HepG2 (cell line): Measurements from ENCODE around the gene TUBG1. TPM values are rescaled to one million over a fixed set of nuclear protein-coding genes. Genes with fewer than 3 reads are reported as not detected.

Experiments
- ATF1 ChIP-seq: IDR thresholded peaks from 2 replicates; pipeline ENCODE4 v1.6.1; 2016; ENCODE audit warnings: mild to moderate bottlenecking, control low read depth
- CBX1 ChIP-seq: IDR thresholded peaks from one replicate; pipeline ENCODE4 v1.6.1; 2016; ENCODE audit warnings: antibody characterized with exemption, low read depth
- HOXA5 ChIP-seq: sonication (generic); formaldehyde crosslinking; IDR thresholded peaks from 2 replicates; pipeline ENCODE4 v1.4.0; 2020; ENCODE audit warnings: missing genetic modification reagents
- NR2F6 ChIP-seq, 2 experiments: IDR thresholded peaks; 2 replicates each; pipeline ENCODE4 v1.6.1; 2016; ENCODE audit warnings: antibody characterized with exemption in 1 of 2, mild to moderate bottlenecking in 1 of 2
- PITX1 ChIP-seq: sonication (generic); formaldehyde crosslinking; IDR thresholded peaks from 2 replicates; pipeline ENCODE4 v1.5.1; 2020; ENCODE audit warnings: mild to moderate bottlenecking, missing genetic modification reagents
- RBM22 ChIP-seq: fragments of 200-400 bp; formaldehyde crosslinking; optimal IDR thresholded peaks from 2 replicates; pipeline ENCODE3; 2017; ENCODE audit warnings: mild to moderate bottlenecking, low read length, moderate library complexity
- SMC3 ChIP-seq: IDR thresholded peaks from 2 replicates; pipeline ENCODE4 v1.6.1; 2011; ENCODE audit warnings: low read length, improper control_type of control experiment
- STAG1 ChIP-seq: sonication (generic); formaldehyde crosslinking; IDR thresholded peaks from 2 replicates; pipeline ENCODE4 v1.4.0; 2020; ENCODE audit warnings: missing genetic modification reagents
- SUZ12 ChIP-seq: fragments of 150-350 bp; IDR thresholded peaks from 2 replicates; pipeline ENCODE4 v1.6.1; 2014; ENCODE audit warnings: low read depth, low read length
- ZMYM4 ChIP-seq: sonication (generic); formaldehyde crosslinking; IDR thresholded peaks from 2 replicates; pipeline ENCODE4 v1.8.1; 2023; ENCODE audit warnings: mild to moderate bottlenecking, missing genetic modification reagents
- ZNF143 ChIP-seq: sonication (generic); formaldehyde crosslinking; IDR thresholded peaks from 2 replicates; pipeline ENCODE4 v1.4.0; 2020; ENCODE audit warnings: missing genetic modification reagents
- ZNF350 ChIP-seq: sonication (generic); formaldehyde crosslinking; IDR thresholded peaks from 2 replicates; pipeline ENCODE4 v1.4.0; 2020; ENCODE audit warnings: mild to moderate bottlenecking, low read depth, missing genetic modification reagents, borderline replicate concordance
- ZNF564 ChIP-seq: sonication (generic); formaldehyde crosslinking; IDR thresholded peaks from 2 replicates; pipeline ENCODE4 v1.8.1; 2023; ENCODE audit warnings: mild to moderate bottlenecking, missing genetic modification reagents
- ZNF629 ChIP-seq: sonication (generic); formaldehyde crosslinking; conservative IDR thresholded peaks from 2 replicates; pipeline ENCODE4 v1.5.0; 2020; ENCODE audit warnings: missing genetic modification reagents
- polyA plus RNA-seq, 8 experiments: library from polyadenylated mRNA; depleted of rRNA in 3 of 8; stranded (reverse) in 7 of 8; unstranded in 1 of 8; fragments of >200 nt; fragmentation: Illumina TruSeq in 4 of 8; extraction: Trizol in 4 of 8; gene quantifications; 2 replicates each; pipeline versions ENCODE4 v1.2.1 to v1.2.3, GENCODE V29; 2011 to 2016; ENCODE audit warnings: low read depth in 4 of 8, missing spikeins in 1 of 8, mixed read lengths in 1 of 8; ENCODE audit not compliant: insufficient read depth in 1 of 8
- total RNA-seq, 5 experiments: library from RNA; depleted of rRNA; stranded (reverse); fragments of >200 nt; fragmentation: Illumina TruSeq; extraction: Trizol; gene quantifications; 2 replicates each; pipeline ENCODE4 v1.2.3, GENCODE V29; 2016; ENCODE audit warnings: low read depth in 1 of 5
- TF ChIP-seq, protein P1 (sequence below): sonication (generic); formaldehyde crosslinking; IDR thresholded peaks from 2 replicates; pipeline ENCODE4 v1.4.0; 2020; ENCODE audit warnings: missing genetic modification reagents, mild to moderate bottlenecking, borderline replicate concordance
- TF ChIP-seq, protein P2 (sequence below): sonication (generic); formaldehyde crosslinking; IDR thresholded peaks from 2 replicates; pipeline ENCODE4 v1.5.1; 2020; ENCODE audit warnings: missing genetic modification reagents, mild to moderate bottlenecking, borderline replicate concordance
- TF ChIP-seq, protein P3 (sequence below): sonication (generic); formaldehyde crosslinking; IDR thresholded peaks from 2 replicates; pipeline ENCODE4 v1.8.0; 2022; ENCODE audit warnings: mild to moderate bottlenecking, missing genetic modification reagents, borderline replicate concordance
- TF ChIP-seq, protein P4 (sequence below): sonication (generic); formaldehyde crosslinking; IDR thresholded peaks from one replicate; pipeline ENCODE4 v1.5.1; 2020; ENCODE audit warnings: mild to moderate bottlenecking, missing genetic modification reagents; ENCODE audit errors: not compliant biosample characterization

Gene TUBG1
- total and polyA plus RNA-seq, 2 of the 13 experiments (the other 11 are each of a cell fraction or from before 2014, with no cell fraction given) = 74.1 to 137 TPM

DNA sequence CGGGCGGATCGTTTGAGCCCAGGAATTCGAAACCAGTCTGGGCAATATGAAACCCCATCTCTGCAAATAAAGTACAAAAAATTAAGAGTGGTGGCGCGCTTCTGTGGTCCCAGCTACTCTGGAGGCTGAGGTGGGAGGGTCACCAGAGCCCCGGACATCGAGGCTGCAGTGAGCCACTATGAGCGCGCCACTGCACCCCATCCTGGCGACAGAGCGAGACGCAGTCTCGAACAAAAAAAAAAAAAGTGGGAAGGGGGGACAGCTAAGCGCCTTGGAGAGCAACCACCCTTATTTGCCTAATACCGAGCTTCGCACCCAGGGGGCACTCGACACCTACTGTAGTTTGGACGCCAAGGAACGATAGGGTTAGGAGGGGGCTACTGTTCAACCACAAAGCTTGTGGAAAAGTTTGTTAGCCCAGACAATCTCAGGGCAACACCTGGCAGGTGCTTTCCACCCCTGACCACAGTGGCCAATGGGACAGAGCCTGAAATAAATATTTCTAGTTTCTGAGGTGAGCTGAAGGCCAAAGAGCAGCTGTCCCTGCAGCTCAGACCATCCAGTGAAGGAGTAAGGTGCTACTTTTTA is 31.1 kb upstream of the TUBG1 start (continued):
- TF ChIP-seq, protein P1, sequence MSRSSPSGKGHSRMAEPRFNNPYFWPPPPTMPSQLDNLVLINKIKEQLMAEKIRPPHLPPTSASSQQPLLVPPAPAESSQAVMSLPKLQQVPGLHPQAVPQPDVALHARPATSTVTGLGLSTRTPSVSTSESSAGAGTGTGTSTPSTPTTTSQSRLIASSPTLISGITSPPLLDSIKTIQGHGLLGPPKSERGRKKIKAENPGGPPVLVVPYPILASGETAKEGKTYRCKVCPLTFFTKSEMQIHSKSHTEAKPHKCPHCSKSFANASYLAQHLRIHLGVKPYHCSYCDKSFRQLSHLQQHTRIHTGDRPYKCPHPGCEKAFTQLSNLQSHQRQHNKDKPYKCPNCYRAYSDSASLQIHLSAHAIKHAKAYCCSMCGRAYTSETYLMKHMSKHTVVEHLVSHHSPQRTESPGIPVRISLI (CRISPR knock-in tag) = peak; percentile 95
- TF ChIP-seq ATF1 (0 out of 2 replicates have a peak, but pooled peaks have one; percentile 4), ZNF629 (CRISPR knock-in tag) (0 out of 2 replicates have a peak, but pooled peaks have one; percentile 5), ZNF143 (CRISPR knock-in tag) (no peak), PITX1 (CRISPR knock-in tag) (no peak), ZNF350 (CRISPR knock-in tag) (no peak; the same call in 1 of the 2 replicates), STAG1 (CRISPR knock-in tag) (peak; percentile 81), NR2F6 (IDR thresholded peaks at IDR 0.05) (no peak), NR2F6 (CRISPR knock-in tag; IDR thresholded peaks at IDR 0.05) (peak; percentile 13; the same call in 1 of the 2 replicates), RBM22 (peak; percentile 49), SMC3 (peak; percentile 77), CBX1 (peak; percentile 25), HOXA5 (peak; percentile 26; the same call in 1 of the 2 replicates), ZNF564 (CRISPR knock-in tag) (peak; percentile 66), SUZ12 (no peak), ZMYM4 (CRISPR knock-in tag) (0 out of 2 replicates have a peak, but pooled peaks have one; percentile 1)
- TF ChIP-seq, protein P2, sequence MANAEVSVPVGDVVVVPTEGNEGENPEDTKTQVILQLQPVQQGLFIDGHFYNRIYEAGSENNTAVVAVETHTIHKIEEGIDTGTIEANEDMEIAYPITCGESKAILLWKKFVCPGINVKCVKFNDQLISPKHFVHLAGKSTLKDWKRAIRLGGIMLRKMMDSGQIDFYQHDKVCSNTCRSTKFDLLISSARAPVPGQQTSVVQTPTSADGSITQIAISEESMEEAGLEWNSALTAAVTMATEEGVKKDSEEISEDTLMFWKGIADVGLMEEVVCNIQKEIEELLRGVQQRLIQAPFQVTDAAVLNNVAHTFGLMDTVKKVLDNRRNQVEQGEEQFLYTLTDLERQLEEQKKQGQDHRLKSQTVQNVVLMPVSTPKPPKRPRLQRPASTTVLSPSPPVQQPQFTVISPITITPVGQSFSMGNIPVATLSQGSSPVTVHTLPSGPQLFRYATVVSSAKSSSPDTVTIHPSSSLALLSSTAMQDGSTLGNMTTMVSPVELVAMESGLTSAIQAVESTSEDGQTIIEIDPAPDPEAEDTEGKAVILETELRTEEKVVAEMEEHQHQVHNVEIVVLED = no peak
- TF ChIP-seq, protein P3, sequence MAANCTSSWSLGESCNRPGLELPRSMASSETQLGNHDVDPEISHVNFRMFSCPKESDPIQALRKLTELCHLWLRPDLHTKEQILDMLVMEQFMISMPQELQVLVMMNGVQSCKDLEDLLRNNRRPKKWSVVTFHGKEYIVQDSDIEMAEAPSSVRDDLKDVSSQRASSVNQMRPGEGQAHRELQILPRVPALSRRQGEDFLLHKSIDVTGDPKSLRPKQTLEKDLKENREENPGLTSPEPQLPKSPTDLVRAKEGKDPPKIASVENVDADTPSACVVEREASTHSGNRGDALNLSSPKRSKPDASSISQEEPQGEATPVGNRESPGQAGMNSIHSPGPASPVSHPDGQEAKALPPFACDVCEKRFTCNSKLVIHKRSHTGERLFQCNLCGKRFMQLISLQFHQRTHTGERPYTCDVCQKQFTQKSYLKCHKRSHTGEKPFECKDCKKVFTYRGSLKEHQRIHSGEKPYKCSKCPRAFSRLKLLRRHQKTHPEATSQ (CRISPR knock-in tag) = 0 out of 2 replicates have a peak, but pooled peaks have one; percentile 48
- TF ChIP-seq, protein P4, sequence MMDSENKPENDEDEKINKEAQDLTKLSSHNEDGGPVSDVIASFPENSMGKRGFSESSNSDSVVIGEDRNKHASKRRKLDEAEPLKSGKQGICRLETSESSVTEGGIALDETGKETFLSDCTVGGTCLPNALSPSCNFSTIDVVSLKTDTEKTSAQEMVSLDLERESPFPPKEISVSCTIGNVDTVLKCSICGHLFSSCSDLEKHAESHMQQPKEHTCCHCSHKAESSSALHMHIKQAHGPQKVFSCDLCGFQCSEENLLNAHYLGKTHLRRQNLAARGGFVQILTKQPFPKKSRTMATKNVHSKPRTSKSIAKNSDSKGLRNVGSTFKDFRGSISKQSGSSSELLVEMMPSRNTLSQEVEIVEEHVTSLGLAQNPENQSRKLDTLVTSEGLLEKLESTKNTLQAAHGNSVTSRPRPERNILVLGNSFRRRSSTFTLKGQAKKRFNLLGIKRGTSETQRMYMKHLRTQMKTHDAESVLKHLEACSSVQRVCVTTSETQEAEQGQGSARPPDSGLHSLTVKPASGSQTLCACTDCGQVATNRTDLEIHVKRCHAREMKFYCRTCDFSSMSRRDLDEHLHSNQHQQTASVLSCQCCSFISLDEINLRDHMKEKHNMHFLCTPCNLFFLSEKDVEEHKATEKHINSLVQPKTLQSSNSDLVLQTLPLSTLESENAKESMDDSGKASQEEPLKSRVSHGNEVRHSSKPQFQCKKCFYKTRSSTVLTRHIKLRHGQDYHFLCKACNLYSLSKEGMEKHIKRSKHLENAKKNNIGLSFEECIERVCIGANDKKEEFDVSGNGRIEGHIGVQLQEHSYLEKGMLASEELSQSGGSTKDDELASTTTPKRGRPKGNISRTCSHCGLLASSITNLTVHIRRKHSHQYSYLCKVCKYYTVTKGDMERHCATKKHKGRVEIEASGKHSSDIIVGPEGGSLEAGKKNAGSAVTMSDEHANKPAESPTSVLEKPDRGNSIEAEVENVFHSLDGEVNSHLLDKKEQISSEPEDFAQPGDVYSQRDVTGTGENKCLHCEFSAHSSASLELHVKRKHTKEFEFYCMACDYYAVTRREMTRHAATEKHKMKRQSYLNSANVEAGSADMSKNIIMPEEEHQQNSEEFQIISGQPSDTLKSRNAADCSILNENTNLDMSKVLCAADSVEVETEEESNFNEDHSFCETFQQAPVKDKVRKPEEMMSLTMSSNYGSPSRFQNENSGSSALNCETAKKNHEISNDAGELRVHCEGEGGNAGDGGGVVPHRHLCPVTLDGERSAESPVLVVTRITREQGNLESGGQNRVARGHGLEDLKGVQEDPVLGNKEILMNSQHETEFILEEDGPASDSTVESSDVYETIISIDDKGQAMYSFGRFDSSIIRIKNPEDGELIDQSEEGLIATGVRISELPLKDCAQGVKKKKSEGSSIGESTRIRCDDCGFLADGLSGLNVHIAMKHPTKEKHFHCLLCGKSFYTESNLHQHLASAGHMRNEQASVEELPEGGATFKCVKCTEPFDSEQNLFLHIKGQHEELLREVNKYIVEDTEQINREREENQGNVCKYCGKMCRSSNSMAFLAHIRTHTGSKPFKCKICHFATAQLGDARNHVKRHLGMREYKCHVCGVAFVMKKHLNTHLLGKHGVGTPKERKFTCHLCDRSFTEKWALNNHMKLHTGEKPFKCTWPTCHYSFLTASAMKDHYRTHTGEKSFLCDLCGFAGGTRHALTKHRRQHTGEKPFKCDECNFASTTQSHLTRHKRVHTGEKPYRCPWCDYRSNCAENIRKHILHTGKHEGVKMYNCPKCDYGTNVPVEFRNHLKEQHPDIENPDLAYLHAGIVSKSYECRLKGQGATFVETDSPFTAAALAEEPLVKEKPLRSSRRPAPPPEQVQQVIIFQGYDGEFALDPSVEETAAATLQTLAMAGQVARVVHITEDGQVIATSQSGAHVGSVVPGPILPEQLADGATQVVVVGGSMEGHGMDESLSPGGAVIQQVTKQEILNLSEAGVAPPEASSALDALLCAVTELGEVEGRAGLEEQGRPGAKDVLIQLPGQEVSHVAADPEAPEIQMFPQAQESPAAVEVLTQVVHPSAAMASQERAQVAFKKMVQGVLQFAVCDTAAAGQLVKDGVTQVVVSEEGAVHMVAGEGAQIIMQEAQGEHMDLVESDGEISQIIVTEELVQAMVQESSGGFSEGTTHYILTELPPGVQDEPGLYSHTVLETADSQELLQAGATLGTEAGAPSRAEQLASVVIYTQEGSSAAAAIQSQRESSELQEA (CRISPR knock-in tag) = peak; percentile 16
